AG04450 (cell line): ENCODE data around the gene FGB. TPM values are rescaled to one million over a fixed set of nuclear protein-coding genes. Genes with fewer than 3 reads are reported as not detected.

Experiments used
- CTCF ChIA-PET: fragments of 300-600, 350-600 bp; formaldehyde crosslinking; extraction: SDS; loops from one replicate; lab custom pipeline; 2022; ENCODE audit warnings: antibody characterized with exemption, inconsistent platforms; lab: Charles Lee
- POLR2A ChIA-PET: fragments of 350-600 bp; formaldehyde crosslinking; extraction: SDS; loops from one replicate; lab custom pipeline; 2021; ENCODE audit warnings: antibody characterized with exemption, inconsistent platforms; lab: Yijun Ruan, JAX
- DNase-seq: peaks from one replicate; pipeline ENCODE4 v3.0.0-alpha.2; 2011; ENCODE audit warnings: low read depth, low spot score
- H3K27ac ChIP-seq: one replicate; pipeline ENCODE4 v1.5.1; 2012; ENCODE audit warnings: low read depth, low read length, control low read depth
- H3K27me3 ChIP-seq: one replicate; pipeline ENCODE4 v1.6.0; 2012; ENCODE audit warnings: low read length; ENCODE audit not compliant: control insufficient read depth, insufficient read depth
- H3K4me3 ChIP-seq: 2 replicates; pipeline ENCODE4 v1.5.1; 2011; ENCODE audit warnings: mild to moderate bottlenecking, low read depth, low read length, control low read depth
- H3K9me3 ChIP-seq: 2 replicates; pipeline ENCODE4 v1.5.1; 2012; ENCODE audit warnings: low read length; ENCODE audit not compliant: control insufficient read depth, insufficient read depth
- polyA minus RNA-seq: library from RNA; depleted of rRNA, polyadenylated mRNA; stranded (reverse); fragments of >200 nt; gene quantifications from 2 replicates; pipeline ENCODE4 v1.2.3, GENCODE V29; 2011; rRNA and poly(A)+ RNA removed
- polyA plus RNA-seq: library from polyadenylated mRNA; depleted of rRNA; stranded (reverse); fragments of >200 nt; gene quantifications from 2 replicates; pipeline ENCODE4 v1.2.3, GENCODE V29; 2011; rRNA removed
- TF ChIP-seq, protein P1 (sequence below): IDR thresholded peaks from 2 replicates; pipeline ENCODE4 v1.5.1; 2011; ENCODE audit warnings: low read depth, low read length, control low read depth, inconsistent platforms

Gene FGB
- polyA plus RNA-seq (0.17 TPM in 1 of 2 replicates, not detected in the other), polyA minus RNA-seq (0.55 TPM in 1 of 2 replicates, not detected in the other)

DNA sequence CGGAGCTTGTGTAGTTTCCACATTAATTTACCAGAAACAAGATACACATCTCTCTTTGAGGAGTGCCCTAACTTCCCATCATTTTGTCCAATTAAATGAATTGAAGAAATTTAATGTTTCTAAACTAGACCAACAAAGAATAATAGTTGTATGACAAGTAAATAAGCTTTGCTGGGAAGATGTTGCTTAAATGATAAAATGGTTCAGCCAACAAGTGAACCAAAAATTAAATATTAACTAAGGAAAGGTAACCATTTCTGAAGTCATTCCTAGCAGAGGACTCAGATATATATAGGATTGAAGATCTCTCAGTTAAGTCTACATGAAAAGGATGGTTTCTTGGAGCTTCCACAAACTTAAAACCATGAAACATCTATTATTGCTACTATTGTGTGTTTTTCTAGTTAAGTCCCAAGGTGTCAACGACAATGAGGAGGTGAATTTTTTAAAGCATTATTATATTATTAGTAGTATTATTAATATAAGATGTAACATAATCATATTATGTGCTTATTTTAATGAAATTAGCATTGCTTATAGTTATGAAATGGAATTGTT, at the start of gene FGB:
Gene FGB, plus strand, starts transcription at position 315 of the 558 bp plus-strand sequence. Its CDS starts 8 bp downstream, at position 323.
- ChIA-PET POLR2A (no interaction called here), CTCF (interaction anchor here (1.1 to 2.6 kb wide), 6 partner anchors 10 to 217 kb away, joined by 3 to 19 read pairs (median 6); partner anchors contain the start of gene PLRG1)
- H3K9me3 ChIP-seq = no peaks in the 10 kb centered on the region
- DNase-seq = no peak
- H3K27ac ChIP-seq = no peak within 1 kb of the TSS
- H3K4me3 ChIP-seq = no peak within 1 kb of the TSS
- H3K27me3 ChIP-seq = no peaks in the 10 kb centered on the region
- TF ChIP-seq, protein P1, sequence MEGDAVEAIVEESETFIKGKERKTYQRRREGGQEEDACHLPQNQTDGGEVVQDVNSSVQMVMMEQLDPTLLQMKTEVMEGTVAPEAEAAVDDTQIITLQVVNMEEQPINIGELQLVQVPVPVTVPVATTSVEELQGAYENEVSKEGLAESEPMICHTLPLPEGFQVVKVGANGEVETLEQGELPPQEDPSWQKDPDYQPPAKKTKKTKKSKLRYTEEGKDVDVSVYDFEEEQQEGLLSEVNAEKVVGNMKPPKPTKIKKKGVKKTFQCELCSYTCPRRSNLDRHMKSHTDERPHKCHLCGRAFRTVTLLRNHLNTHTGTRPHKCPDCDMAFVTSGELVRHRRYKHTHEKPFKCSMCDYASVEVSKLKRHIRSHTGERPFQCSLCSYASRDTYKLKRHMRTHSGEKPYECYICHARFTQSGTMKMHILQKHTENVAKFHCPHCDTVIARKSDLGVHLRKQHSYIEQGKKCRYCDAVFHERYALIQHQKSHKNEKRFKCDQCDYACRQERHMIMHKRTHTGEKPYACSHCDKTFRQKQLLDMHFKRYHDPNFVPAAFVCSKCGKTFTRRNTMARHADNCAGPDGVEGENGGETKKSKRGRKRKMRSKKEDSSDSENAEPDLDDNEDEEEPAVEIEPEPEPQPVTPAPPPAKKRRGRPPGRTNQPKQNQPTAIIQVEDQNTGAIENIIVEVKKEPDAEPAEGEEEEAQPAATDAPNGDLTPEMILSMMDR = no peak

DNA sequence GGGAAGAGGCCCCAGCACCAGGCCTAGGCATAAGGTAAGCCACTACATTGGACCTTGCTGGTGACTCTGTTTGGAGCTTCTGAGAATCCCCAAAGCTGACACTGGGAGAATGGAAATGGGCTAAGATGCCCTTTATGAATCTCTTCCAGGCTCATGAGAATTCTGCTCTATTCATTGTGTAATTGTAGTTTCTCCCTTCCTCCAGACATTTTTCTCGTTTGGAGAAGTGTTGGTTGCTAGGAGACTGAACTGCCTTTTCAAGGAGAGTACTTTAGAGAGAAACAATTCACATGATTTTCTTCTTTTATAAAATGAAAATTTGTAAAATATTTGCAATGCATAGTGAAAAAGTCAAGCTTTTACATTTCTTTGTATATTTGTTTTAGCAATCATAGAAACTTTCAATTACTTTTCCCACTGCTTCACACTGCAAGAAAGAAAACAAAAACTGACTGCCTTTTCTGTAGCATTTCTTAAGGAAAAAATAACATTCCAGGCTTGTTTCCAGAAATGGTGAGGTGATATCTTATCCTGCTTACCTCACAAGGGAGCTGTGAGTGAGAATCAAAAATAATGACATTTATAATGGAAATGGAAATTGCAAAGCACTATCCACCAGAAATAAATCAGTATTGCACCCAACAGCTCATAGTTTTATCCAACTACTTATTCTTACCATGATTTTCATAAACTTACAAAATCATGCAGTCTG, 46.3 kb upstream of the FGB start:
- Histone ChIP-seq H3K27me3 (peaks cover 2% of the 10 kb centered on the region), H3K9me3 (no peaks in the 10 kb centered on the region), H3K27ac (no peak overlapping the region), H3K4me3 (no peak overlapping the region)
- ChIA-PET CTCF (interaction anchor here (0.6 to 1.2 kb wide), 2 partner anchors 43 to 102 kb away, joined by 3 read pairs; no protein-coding TSS in a partner anchor), POLR2A (no interaction called here)
- no peak for DNase-seq
- TF ChIP-seq, protein P1 = no peak

DNA sequence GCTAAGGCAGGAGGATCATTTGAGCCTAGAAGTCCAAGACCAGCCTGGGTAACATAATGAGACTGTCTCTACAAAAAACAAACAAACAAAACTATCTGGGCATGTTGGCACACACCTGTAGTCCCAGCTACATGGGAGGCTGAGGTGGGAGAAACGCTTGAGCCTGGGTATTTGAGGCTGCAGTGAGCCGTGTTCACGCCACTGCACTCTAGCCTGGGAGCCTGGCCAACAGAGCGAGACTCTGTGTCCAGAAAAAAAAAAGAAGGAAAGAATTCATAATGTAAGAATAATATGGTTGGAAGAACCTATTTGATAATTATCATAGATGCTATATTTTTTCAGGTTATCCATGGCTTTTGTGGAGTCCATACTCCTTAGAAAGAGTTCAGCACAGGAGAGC, 45.2 kb upstream of the FGB start:
- CTCF ChIA-PET = interaction anchor here (0.5 to 1.4 kb wide), 3 partner anchors 14 to 836 kb away, joined by 3 read pairs; no protein-coding TSS in a partner anchor
- H3K27me3 ChIP-seq = peaks cover 2% of the 10 kb centered on the region
- no peaks in the 10 kb centered on the region for H3K9me3 ChIP-seq
- H3K27ac ChIP-seq = no peak overlapping the region
- POLR2A ChIA-PET = no interaction called here
- TF ChIP-seq, protein P1 = no peak
- no peak overlapping the region for H3K4me3 ChIP-seq
- DNase-seq = no peak

DNA sequence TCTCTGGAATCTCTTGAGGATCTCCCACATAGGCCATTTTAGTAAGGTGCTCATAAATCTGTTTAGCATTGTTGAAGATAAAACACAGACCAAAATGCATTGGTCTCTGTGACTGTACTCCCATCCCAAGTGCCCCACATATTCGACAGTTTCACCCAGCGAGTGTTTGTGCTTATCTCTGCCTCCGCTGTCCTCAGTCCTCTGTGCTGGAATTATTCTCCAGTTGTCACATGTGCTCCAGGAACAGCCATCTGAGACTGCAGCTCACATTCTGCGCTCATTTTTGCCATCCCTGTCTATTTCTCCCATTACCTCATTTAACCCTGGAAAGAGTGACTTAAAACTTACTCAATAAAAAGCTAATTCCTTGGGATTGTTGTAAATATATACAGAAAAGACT, 43.6 kb upstream of the FGB start:
- TF ChIP-seq, protein P1 = no peak
- H3K27me3 ChIP-seq = no peaks in the 10 kb centered on the region
- no peak for DNase-seq
- H3K4me3 ChIP-seq = no peak overlapping the region
- H3K27ac ChIP-seq = no peak overlapping the region
- H3K9me3 ChIP-seq = no peaks in the 10 kb centered on the region
- POLR2A ChIA-PET = interaction anchor here (0.7 kb wide), 1 partner anchor 30 kb away, joined by 3 read pairs; no protein-coding TSS in a partner anchor
- CTCF ChIA-PET = interaction anchor here (1.1 to 1.3 kb wide), 2 partner anchors 16 to 33 kb away, joined by 3 read pairs; no protein-coding TSS in a partner anchor

DNA sequence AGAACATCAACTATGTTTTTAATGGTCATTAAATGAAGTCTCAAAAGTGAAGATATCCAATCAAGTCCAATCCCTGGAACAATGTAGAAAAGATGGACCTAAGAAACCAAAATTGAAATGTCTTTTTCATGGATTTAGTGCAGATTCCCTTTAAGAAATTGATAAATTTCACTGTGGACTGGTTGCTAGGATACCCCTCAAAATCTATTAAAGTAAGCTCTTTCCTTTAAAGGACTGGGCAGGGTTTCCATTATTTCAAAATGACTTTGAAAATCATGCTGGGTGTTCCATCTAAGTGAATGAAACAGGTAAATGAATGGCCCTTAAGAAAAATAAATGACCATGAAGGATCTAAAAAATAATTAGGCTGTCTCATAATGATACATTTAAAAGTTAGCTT, 41.2 kb upstream of the FGB start:
- TF ChIP-seq, protein P1 = no peak
- Histone ChIP-seq H3K27ac (no peak overlapping the region), H3K9me3 (no peaks in the 10 kb centered on the region), H3K4me3 (no peak overlapping the region), H3K27me3 (no peaks in the 10 kb centered on the region)
- CTCF ChIA-PET = no interaction called here
- DNase-seq = no peak
- POLR2A ChIA-PET = no interaction called here
